IPS-11a (cell line): ENCODE results near the gene INSR.
A peak's percentile ranks its signal among the peaks of the same experiment; 100 is the strongest.
"Not testable (repeated sequence)": the region's sequence is repeated elsewhere in the genome, so short reads cannot be mapped to it uniquely, and the experiment has no call there.

Source experiments
- H3K4me3 ChIP-seq: one replicate; pipeline ENCODE4 v1.5.1; 2013; ENCODE audit warnings: low read depth, low read length, control low read depth

Gene INSR

GRCh38 chr19:7293762-7294557 lies at the start of gene INSR:
INSR (minus strand) TSS chr19:7294414; CDS start chr19:7293891, 523 bp downstream.
- H3K4me3 ChIP-seq = peak within 1 kb of the TSS; percentile 62

- H3K4me3 ChIP-seq = no peak overlapping the region
Measured at GRCh38 chr19:7342143-7342542, 47.9 kb upstream of the INSR start.

DNA sequence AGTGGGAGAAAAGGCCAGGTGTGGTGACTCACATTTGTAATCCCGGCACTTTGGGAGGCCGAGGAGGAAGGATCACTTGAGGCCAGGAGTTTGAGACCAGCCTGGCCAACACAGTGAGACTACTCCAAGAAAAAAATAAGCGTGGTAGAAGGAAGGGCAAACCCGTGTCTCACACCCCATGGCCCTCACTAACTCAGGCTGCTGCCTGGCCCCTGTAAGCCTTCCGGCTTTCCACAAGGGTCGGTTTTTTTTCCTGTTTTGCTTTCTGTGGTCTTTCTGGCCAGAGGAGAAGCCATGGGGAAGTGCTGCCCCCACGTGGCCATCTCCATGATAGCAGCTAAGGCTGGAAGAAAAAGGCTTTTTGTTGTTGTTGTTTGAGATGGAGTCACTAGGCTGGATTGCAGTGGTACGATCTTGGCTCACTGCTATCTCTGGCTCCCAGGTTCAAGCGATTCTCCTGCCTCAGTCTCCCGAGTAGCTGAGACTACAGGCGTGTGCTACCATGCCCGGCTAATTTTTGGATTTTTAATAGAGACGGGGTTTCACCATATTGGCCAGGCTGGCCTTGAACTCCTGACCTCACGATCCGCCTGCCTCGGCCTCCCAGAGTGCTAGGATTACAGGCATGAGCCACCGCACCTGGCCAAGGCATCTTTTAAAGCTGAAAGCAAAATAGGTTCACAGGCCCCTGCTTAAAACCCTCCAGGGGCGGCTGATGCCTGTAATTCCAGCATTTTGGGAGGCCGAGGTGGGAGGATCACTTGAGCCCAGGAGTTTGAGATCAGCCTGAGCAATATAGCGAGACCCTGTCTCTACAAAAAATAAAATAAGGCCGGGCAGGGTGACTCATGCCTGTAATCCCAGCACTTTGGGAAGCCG lies 47.0 kb upstream of the INSR start:
- H3K4me3 ChIP-seq = no peak overlapping the region

DNA sequence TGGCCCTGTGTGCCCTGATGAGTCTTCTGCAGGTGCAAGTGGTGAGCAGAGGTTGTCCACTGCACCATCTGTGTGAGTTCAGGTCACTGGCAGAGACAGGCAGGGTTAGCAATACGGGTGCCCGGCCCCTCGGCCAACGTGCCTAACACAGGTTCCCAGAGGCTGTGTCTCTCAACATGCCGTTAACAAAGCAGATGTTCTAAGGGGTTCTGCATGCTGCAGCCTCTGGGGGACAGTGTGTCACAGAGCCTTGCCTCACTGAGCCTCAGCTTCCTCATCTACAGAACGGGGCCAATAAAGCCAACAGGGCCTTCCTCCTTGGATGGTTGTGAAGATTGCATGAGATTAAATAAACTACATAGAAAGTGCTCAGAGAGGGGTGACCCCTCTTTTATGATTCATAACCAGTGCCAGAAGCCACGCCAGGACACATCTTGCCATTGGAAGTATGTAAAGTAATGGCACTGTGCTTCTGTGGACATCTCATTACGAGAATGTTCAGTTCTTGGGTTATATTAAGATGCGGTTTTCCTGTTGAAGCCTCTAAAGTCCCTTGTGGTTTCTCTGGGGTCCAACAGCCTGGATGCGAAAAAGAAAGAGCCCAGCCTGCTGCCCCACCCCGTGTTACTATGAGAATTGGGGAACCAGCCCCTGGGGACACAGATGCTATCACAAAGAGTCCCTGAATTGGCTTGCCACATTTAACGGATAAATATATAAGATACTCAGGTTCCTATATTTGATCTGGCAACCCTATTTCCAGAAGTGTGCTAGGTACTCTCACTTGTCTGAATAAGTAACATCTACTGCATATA lies 43.4 kb upstream of the INSR start:
- no peak overlapping the region for H3K4me3 ChIP-seq

DNA sequence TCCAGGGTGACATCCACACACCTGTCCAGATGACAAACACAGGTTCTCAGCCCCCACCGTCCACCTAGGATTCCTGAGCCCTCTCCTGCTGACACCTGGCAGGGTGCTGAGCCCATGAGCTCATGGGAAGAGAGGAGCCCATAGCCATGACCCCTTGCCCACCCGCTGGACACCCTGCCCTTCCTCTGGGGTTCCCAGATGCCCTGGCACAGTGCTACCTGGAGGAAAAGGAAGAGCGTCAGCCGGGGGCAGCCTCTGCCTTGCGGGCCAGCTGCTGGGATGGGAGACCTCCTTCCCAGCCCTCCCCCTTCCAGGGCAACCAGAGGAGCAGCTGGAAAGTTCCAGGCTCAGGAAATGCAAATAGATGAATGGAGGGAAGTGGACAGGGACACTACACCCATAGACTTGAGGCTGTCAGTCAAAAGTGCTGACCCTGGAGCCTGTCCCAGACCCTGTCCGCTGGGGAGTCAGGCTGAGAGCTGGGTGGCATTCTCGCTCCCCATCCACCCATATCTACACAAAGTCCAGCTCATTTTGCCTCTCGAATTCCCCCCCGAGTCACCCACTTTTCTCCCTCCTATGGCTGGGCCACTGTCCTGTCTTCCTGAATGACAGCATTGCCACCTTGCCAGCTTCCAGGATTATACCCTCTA lies 42.2 kb upstream of the INSR start:
- no peak overlapping the region for H3K4me3 ChIP-seq

DNA sequence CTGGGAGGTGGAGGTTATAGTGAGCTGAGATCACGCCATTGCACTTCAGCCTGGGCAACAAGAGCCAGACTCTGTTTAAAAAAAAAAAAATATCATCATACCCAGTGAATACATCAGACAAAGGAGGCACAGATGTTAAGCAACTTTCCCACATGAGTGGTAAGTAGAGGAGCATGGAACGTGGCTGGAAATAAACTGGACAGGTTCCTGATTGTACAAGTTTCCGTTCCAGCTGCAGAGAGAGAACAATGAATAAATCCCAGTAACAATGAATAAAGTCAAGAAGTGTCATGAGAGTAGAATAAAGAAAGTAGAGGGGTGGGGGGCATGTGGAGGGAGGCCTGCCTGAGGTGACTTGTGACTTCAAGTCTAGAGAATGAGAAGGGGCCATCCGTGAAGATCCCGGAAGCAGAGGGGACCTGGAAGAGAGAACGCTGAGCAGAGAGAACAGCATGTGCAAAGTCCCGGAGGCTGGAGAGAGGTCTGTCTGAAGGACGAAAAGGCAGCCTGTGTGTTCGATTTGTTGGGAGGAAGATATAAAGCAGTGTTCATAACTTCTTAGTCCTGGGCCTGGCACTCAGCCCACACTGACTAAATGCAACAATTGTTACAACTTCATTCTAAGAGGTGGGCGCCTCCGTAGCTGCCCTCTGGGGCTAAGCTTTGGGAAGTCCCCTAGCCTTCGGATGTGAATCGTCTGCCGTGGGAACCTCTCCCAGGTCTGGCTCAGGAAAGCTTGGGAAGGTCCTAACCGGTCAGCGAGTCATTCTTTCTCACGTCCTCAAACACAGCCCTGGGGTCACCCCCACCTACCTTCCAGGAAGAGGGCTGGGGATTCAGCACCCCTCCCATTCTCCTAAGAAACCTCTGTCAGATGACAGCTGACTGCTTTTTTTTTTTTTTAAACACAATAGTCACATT lies 39.2 kb upstream of the INSR start:
- H3K4me3 ChIP-seq = no peak overlapping the region

- no peak overlapping the region for H3K4me3 ChIP-seq
Measured at GRCh38 chr19:7331446-7331845, 37.2 kb upstream of the INSR start.

DNA sequence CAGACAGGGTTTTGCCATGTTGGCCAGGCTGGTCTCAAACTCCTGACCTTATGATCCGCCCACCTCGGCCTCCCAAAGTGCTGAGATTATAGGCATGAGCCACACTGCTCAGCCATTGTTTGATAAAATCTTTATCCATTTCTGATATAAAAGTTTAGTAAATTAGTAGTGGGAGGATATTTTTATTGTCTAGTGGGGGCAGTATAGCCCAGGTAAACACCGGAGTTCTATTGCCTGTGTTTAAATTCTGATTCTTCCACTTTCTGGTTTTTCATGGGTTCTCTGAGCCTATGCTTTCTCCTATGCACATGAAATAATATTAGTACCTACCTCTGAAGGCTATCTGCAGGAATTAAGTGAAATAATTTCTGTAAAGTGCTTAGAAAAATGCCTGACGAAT lies 34.4 kb upstream of the INSR start:
- H3K4me3 ChIP-seq = no peak overlapping the region

DNA sequence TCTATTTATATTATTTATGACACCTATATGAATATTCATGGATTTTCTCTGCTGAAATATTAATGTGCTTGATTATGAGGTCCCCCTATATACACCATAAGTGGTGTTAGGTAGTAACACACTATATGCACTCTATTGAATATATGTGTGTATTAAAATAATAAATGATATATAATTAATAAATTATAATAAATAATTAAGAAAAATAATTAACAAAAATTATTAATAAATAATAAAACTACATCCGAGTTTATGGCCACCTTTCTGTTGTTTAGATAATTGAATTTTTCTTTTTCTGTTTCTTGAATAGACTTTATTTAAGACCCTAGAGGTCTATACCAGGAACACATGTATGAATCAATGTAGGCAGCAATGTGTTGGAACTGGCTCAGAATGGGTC lies 33.6 kb upstream of the INSR start:
- H3K4me3 ChIP-seq = no peak overlapping the region

- H3K4me3 ChIP-seq = no peak overlapping the region
Measured at GRCh38 chr19:7326105-7326877, 32.1 kb upstream of the INSR start.

DNA sequence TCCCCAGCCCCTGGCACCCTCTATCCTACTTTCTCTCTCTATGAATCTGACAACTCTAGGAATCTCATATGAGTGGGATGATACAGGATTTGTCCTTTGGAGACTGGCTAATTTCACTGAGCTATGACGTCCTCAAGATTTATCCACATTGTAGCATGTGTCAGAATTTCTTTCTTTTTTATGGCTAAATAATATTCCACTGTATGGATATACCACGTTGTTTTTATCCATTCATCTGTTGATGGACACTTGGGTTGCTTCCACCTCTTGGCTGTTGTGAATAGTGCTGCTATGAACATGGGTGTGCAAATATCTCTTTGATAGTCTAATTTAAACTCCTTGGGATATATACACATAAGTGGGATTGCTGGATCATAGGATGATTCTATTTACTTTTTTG lies 24.0 kb upstream of the INSR start:
- H3K4me3 ChIP-seq = no peak overlapping the region

GRCh38 chr19:7312816-7313215 lies 18.6 kb upstream of the INSR start:
- no peak overlapping the region for H3K4me3 ChIP-seq

GRCh38 chr19:7311911-7312310 lies 17.7 kb upstream of the INSR start:
- H3K4me3 ChIP-seq = no peak overlapping the region

- not testable (repeated sequence) for H3K4me3 ChIP-seq
Measured at GRCh38 chr19:7308327-7308726, 14.1 kb upstream of the INSR start.

GRCh38 chr19:7307590-7308218 lies 13.5 kb upstream of the INSR start:
- H3K4me3 ChIP-seq = no peak overlapping the region

GRCh38 chr19:7304200-7304599 lies 10.0 kb upstream of the INSR start:
- no peak overlapping the region for H3K4me3 ChIP-seq

- no peak overlapping the region for H3K4me3 ChIP-seq
Measured at GRCh38 chr19:7303470-7303869, 9.3 kb upstream of the INSR start.

DNA sequence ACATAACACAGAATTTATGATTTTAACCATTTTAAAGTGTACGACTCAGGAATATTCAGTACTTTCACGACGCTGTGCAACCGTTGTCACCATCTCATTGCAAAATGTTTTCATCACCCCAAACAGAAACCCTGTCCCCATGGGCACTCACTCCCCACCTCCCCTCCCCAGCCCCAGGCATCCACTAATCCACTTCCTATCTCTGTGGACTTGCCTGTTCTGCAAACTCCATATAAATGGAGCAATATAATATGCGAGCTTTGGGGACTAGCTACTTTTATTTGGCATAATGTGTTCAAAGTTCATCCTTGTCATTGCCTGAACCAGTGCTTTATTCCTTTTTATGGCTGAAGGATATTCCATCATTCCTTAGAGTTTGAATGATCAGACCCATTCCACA lies 7.3 kb upstream of the INSR start:
- no peak overlapping the region for H3K4me3 ChIP-seq

DNA sequence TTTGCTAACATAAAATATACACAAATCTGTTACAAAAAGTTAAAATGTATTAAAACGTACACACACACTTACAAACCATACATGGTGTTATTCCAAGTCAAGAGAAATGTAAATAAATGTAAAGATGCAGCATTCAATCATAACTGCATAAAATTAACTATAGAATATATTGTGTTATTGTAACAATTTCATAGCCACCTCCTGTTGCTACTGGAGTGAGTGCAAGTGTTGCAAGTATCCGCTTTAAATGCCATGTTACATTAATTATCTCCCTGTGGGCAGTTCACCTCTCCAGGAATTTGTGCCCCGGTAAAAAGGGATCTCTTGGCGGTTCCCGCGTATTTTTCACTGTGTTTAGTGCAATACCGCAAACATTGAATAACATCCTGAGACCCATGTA lies 3.5 kb upstream of the INSR start:
- no peak overlapping the region for H3K4me3 ChIP-seq
